Measurements from ENCODE around the gene RIOX2. TPM values are rescaled to one million over a fixed set of nuclear protein-coding genes. Genes with fewer than 3 reads are reported as not detected.

RIOX2 gene
- polyA plus RNA-seq, 3 donors from 2014 or later, result 12.3 to 18.8 (median 16.8) TPM

GRCh38 chr3:97957617-97958311 is 14.5 kb downstream of the RIOX2 start:
- Mint-ChIP-seq H3K27ac (no peak overlapping the region), H3K36me3 (peaks cover 19 to 41% (median 32%) of the 10 kb centered on the region in 3 donors), H3K9me3 (no peaks in the 10 kb centered on the region), H3K4me3 (no peak overlapping the region), H3K27me3 (ENCODE audit: low read depth in 3 of 3) (peaks cover 0 to 1% (median 0%) of the 10 kb centered on the region in 3 donors), H3K4me1 (peaks cover 0 to 13% of the 10 kb centered on the region in 2 donors)
- DNase-seq, result no peak

GRCh38 chr3:97956051-97956450 is 16.2 kb downstream of the RIOX2 start:
- Mint-ChIP-seq H3K4me1 (peaks cover 0 to 1% of the 10 kb centered on the region in 2 donors), H3K27ac (no peak overlapping the region), H3K27me3 (ENCODE audit: low read depth in 3 of 3) (peaks cover 0 to 1% (median 0%) of the 10 kb centered on the region in 3 donors), H3K36me3 (peaks cover 20 to 43% (median 23%) of the 10 kb centered on the region in 3 donors), H3K9me3 (no peaks in the 10 kb centered on the region), H3K4me3 (no peak overlapping the region)
- DNase-seq, result no peak

- H3K4me3 Mint-ChIP-seq, result no peak overlapping the region
- no peak overlapping the region for H3K27ac Mint-ChIP-seq
- no peak for DNase-seq
- H3K4me1 Mint-ChIP-seq, result no peaks in the 10 kb centered on the region
- H3K9me3 Mint-ChIP-seq, result no peaks in the 10 kb centered on the region
- H3K36me3 Mint-ChIP-seq, result peaks cover 25 to 55% (median 36%) of the 10 kb centered on the region in 3 donors
- H3K27me3 Mint-ChIP-seq (ENCODE audit: low read depth in 3 of 3), result peaks cover 0 to 1% (median 0%) of the 10 kb centered on the region in 3 donors
These were observed 17.9 kb downstream of the RIOX2 start for GRCh38 chr3:97954228-97954827.

- no peak for DNase-seq
- H3K9me3 Mint-ChIP-seq, result no peaks in the 10 kb centered on the region
- no peak overlapping the region for H3K27ac Mint-ChIP-seq
- H3K27me3 Mint-ChIP-seq (ENCODE audit: low read depth in 3 of 3), result peaks cover 0 to 1% (median 0%) of the 10 kb centered on the region in 3 donors
- peaks cover 37 to 58% (median 45%) of the 10 kb centered on the region in 3 donors for H3K36me3 Mint-ChIP-seq
- H3K4me3 Mint-ChIP-seq, result no peak overlapping the region
- H3K4me1 Mint-ChIP-seq, result no peaks in the 10 kb centered on the region
These were observed 19.4 kb downstream of the RIOX2 start for GRCh38 chr3:97952872-97953271.

- Mint-ChIP-seq H3K27ac (no peak overlapping the region), H3K4me3 (no peak overlapping the region), H3K36me3 (peaks cover 39 to 59% (median 45%) of the 10 kb centered on the region in 3 donors), H3K4me1 (no peaks in the 10 kb centered on the region), H3K9me3 (no peaks in the 10 kb centered on the region), H3K27me3 (ENCODE audit: low read depth in 3 of 3) (peaks cover 0 to 1% (median 0%) of the 10 kb centered on the region in 3 donors)
- no peak for DNase-seq
These were observed 20.0 kb downstream of the RIOX2 start for GRCh38 chr3:97952280-97952679.

- Mint-ChIP-seq H3K4me1 (no peaks in the 10 kb centered on the region), H3K36me3 (peaks cover 49 to 77% (median 63%) of the 10 kb centered on the region in 3 donors), H3K27ac (no peak overlapping the region), H3K9me3 (no peaks in the 10 kb centered on the region), H3K4me3 (no peak overlapping the region), H3K27me3 (ENCODE audit: low read depth in 3 of 3) (peaks cover 0 to 1% (median 0%) of the 10 kb centered on the region in 3 donors)
- DNase-seq, result no peak
These were observed 21.9 kb downstream of the RIOX2 start for GRCh38 chr3:97950360-97950759.

- Mint-ChIP-seq H3K36me3 (peaks cover 49 to 79% (median 63%) of the 10 kb centered on the region in 3 donors), H3K9me3 (no peaks in the 10 kb centered on the region), H3K27ac (no peak overlapping the region), H3K4me3 (no peak overlapping the region), H3K4me1 (no peaks in the 10 kb centered on the region), H3K27me3 (ENCODE audit: low read depth in 3 of 3) (peaks cover 0 to 1% (median 0%) of the 10 kb centered on the region in 3 donors)
- DNase-seq, result no peak
These were observed 22.5 kb downstream of the RIOX2 start for GRCh38 chr3:97949743-97950142.

- Mint-ChIP-seq H3K36me3 (peaks cover 49 to 77% (median 62%) of the 10 kb centered on the region in 3 donors), H3K4me3 (no peak overlapping the region), H3K27ac (peak overlapping the region in 1 of 6 donors; percentile 38)
These were observed 23.1 kb downstream of the RIOX2 start for GRCh38 chr3:97949110-97949485.

GRCh38 chr3:97948351-97949109 is 23.7 kb downstream of the RIOX2 start:
- Mint-ChIP-seq H3K27ac (no peak overlapping the region), H3K36me3 (peaks cover 50 to 82% (median 62%) of the 10 kb centered on the region in 3 donors), H3K27me3 (ENCODE audit: low read depth in 3 of 3) (no peaks in the 10 kb centered on the region), H3K4me1 (no peaks in the 10 kb centered on the region), H3K4me3 (no peak overlapping the region), H3K9me3 (no peaks in the 10 kb centered on the region)
- no peak for DNase-seq

More at GRCh38 chr3:97949110-97949485, 23.1 kb downstream of the RIOX2 start:
- H3K9me3 Mint-ChIP-seq, result no peaks in the 10 kb centered on the region
- no peak for DNase-seq
- no peaks in the 10 kb centered on the region for H3K4me1 Mint-ChIP-seq
- no peaks in the 10 kb centered on the region for H3K27me3 Mint-ChIP-seq (ENCODE audit: low read depth in 3 of 3)

GRCh38 chr3:97942801-97943546 is 29.3 kb downstream of the RIOX2 start:
- Mint-ChIP-seq H3K9me3 (no peaks in the 10 kb centered on the region), H3K27ac (no peak overlapping the region), H3K4me1 (no peaks in the 10 kb centered on the region), H3K36me3 (peaks cover 20 to 44% (median 38%) of the 10 kb centered on the region in 3 donors), H3K4me3 (no peak overlapping the region), H3K27me3 (ENCODE audit: low read depth in 3 of 3) (no peaks in the 10 kb centered on the region)
- no peak for DNase-seq

GRCh38 chr3:97940034-97940433 is 32.2 kb downstream of the RIOX2 start:
- peaks cover 7 to 17% (median 14%) of the 10 kb centered on the region in 3 donors for H3K36me3 Mint-ChIP-seq
- H3K27ac Mint-ChIP-seq, result no peak overlapping the region
- H3K27me3 Mint-ChIP-seq (ENCODE audit: low read depth in 3 of 3), result no peaks in the 10 kb centered on the region
- peak in 2 of 3 donors; percentile 6 to 7 for DNase-seq
- no peak overlapping the region for H3K4me3 Mint-ChIP-seq
- no peaks in the 10 kb centered on the region for H3K9me3 Mint-ChIP-seq
- H3K4me1 Mint-ChIP-seq, result no peaks in the 10 kb centered on the region

- Mint-ChIP-seq H3K27ac (no peak overlapping the region), H3K4me3 (no peak overlapping the region), H3K4me1 (no peaks in the 10 kb centered on the region), H3K9me3 (no peaks in the 10 kb centered on the region), H3K27me3 (ENCODE audit: low read depth in 3 of 3) (no peaks in the 10 kb centered on the region), H3K36me3 (peaks cover 7 to 17% (median 12%) of the 10 kb centered on the region in 3 donors)
- DNase-seq, result no peak
These were observed 32.8 kb downstream of the RIOX2 start for GRCh38 chr3:97939401-97939800.

- Mint-ChIP-seq H3K27me3 (ENCODE audit: low read depth in 3 of 3) (no peaks in the 10 kb centered on the region), H3K4me3 (no peak overlapping the region), H3K36me3 (peaks cover 5 to 9% (median 6%) of the 10 kb centered on the region in 3 donors), H3K27ac (no peak overlapping the region), H3K4me1 (no peaks in the 10 kb centered on the region), H3K9me3 (no peaks in the 10 kb centered on the region)
- DNase-seq, result no peak
These were observed 33.8 kb downstream of the RIOX2 start for GRCh38 chr3:97938444-97938843.

Measured in immature natural killer cell (primary cell).